NCI-H446 treated with DMSO at 0.1 percent for 48 hours (cell line): ENCODE results near the gene ADA.

Source experiments
- DNase-seq: peaks from one replicate; lab custom pipeline; 2025; lab: John Stamatoyannopoulos, UW

Gene ADA

GRCh38 chr20:44644667-44645131 lies 6.8 kb downstream of the ADA start:
- no peak for DNase-seq

GRCh38 chr20:44644230-44644617 lies 7.3 kb downstream of the ADA start:
- no peak for DNase-seq

- DNase-seq: no peak
These were observed 7.8 kb downstream of the ADA start for GRCh38 chr20:44643596-44644229.

- DNase-seq: no peak
These were observed 8.4 kb downstream of the ADA start for GRCh38 chr20:44643154-44643519.

DNA sequence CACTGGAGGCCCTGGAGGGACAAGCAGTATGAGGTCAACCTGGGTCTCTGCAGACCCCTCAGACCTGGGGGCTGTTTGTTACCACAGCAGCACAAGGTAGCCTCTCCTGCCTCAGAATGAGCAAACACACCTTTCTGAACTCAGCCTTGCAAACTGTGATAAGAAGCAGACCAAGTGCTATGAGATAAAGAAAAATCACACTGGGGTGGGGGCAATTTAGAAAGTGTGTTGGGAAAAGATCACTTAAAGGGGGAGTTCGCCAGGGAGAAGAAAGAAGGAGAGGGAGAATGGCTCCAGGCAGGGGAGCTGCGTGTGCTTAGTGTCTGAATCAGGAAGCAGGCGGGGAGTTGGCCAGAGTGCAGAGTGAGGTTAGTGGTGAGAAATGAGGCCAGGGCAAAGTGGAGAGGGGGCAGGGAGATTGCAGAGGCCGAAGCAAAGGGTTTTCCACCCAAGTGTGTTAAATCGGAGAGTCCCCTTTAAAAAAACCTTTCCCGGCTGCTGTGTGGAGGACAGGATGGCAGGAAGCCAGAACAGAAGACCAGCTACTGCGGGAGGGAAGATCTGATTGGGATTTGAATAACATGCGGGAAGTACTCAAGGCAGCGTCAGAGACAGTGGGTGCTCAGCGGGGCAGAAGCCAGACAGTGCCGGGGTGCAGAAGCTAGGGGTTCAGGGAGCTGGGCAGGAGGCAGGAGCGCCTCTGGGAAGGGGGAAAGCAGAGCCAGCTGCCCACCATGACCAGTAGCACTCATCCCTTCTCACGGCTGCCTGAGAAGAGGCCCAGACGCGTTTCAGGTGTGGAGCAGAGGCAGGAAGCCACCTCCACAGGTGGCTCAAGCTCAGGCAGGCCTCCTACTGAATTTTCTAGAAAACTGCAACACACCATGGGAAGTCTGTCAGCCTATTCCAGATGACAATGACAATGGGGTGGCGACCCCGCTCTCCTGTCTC lies 9.0 kb downstream of the ADA start:
- DNase-seq: peak; percentile 59

- no peak for DNase-seq
These were observed 10.2 kb downstream of the ADA start for GRCh38 chr20:44641325-44641724.

- DNase-seq: no peak
These were observed 11.0 kb downstream of the ADA start for GRCh38 chr20:44640522-44640921.

DNA sequence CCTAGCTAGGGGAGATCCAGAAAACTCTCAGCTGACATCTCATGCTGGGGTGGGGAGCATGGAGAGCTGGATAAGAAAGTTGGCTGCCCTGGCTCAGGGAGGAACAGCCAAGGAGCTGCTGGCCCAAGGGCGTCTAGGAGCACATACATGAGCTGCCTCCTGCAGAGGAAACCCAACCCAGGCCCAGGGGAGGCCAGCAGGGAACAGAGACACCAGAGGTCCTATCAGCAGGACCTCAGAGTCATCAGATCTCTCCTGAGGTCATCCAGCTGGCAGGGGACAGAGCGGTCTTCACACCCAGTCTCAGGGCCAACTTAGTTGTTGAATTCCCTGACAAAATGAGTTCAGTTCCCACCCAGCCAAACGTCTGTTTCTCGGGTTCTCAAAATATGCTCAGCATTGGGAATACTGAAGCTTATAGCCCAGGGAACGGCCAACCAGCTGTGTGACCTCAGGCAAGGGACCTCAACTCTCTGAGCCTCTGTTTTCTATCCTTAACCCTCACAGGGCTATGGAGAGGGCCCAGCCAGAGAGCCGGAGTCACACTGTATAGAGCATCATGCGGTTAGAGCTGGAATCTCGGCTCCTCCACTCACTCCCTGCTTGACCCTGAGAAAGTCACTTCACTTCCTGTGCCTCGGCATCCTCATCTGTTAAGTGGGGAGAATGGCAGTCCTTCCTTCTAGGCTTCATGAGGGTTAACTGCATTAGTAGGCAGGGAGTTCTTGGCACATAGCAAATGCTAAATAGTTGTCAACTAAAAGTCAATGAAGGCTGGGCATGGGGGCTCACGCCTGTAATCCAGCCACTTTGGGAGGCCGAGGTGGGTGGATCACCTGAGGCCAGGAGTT lies 13.8 kb downstream of the ADA start:
- DNase-seq: no peak

- DNase-seq: no peak
These were observed 14.5 kb downstream of the ADA start for GRCh38 chr20:44637042-44637441.

- no peak for DNase-seq
These were observed 15.6 kb downstream of the ADA start for GRCh38 chr20:44635877-44636276.

- DNase-seq: no peak
These were observed 17.5 kb downstream of the ADA start for GRCh38 chr20:44633872-44634600.

- no peak for DNase-seq
These were observed 18.2 kb downstream of the ADA start for GRCh38 chr20:44633187-44633810.

- DNase-seq: no peak
These were observed 19.3 kb downstream of the ADA start for GRCh38 chr20:44632103-44632752.

DNA sequence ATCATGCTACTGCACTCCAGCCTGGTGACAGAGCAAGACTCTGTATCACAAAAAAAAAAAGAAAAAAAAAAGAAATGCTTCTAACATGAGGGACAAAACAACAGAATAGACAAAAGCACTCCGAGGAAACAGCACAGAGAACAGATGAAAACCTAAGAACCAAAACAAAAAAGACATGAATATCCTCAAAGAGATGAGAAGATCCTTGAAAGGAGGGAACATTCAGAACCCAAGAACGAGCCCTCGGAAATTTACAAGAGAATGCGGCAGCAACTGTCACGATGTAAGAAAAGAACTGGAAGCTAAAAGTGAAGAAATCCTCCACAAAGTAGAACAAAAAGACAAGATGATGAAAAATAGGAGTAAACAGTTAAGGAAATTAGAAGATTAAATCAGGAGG lies 21.2 kb downstream of the ADA start:
- DNase-seq: no peak

GRCh38 chr20:44629542-44629941 lies 22.0 kb downstream of the ADA start:
- DNase-seq: no peak

- no peak for DNase-seq
These were observed 22.5 kb downstream of the ADA start for GRCh38 chr20:44629017-44629385.

GRCh38 chr20:44627364-44628010 lies 24.0 kb downstream of the ADA start:
- DNase-seq: no peak

DNA sequence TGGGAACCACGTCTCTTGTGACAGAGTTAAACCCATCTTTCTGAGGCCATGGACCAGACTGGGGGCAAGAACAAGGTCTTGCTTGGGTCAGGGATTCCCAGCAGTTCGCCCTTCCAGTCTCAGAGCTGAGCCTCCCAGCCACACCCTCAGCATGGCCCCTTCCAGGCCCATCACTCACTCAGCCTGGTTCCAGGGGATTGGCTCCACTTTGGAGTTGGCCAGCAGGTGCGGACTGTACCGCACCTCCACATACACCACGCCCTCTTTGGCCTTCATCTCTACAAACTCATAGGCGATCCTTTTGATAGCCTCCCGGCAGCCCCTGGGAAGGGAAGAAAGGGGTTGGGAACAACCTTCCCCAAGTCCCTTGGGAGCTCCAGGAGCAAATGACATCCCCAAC lies 25.2 kb downstream of the ADA start:
- DNase-seq: no peak

DNA sequence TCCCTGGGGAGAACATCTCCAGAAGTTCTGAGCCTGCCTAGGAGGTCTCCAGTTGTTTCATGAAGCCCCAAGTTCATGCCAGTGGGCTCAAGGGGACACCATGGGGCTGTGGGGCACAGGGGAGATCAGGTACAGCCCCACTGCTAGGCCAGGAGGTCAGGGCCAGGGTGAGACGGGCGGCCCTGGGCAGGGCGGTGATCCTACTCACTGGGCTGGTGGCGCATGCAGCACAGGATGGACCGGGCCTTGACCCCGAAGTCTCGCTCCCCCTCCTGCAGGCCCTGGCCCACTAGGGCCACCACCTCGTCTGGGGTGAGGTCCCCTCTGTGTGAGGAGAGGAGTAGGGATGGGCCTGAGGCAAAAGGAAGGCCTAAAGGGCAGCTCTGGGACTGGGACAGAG lies 26.1 kb downstream of the ADA start:
- no peak for DNase-seq

- no peak for DNase-seq
These were observed 26.7 kb downstream of the ADA start for GRCh38 chr20:44624743-44625271.
